ENCODE results near the gene EAPP. TPM values are rescaled to one million over a fixed set of nuclear protein-coding genes. Genes with fewer than 3 reads are reported as not detected.

EAPP gene, protein sequence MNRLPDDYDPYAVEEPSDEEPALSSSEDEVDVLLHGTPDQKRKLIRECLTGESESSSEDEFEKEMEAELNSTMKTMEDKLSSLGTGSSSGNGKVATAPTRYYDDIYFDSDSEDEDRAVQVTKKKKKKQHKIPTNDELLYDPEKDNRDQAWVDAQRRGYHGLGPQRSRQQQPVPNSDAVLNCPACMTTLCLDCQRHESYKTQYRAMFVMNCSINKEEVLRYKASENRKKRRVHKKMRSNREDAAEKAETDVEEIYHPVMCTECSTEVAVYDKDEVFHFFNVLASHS
- total RNA-seq: 28.0 TPM

DNA sequence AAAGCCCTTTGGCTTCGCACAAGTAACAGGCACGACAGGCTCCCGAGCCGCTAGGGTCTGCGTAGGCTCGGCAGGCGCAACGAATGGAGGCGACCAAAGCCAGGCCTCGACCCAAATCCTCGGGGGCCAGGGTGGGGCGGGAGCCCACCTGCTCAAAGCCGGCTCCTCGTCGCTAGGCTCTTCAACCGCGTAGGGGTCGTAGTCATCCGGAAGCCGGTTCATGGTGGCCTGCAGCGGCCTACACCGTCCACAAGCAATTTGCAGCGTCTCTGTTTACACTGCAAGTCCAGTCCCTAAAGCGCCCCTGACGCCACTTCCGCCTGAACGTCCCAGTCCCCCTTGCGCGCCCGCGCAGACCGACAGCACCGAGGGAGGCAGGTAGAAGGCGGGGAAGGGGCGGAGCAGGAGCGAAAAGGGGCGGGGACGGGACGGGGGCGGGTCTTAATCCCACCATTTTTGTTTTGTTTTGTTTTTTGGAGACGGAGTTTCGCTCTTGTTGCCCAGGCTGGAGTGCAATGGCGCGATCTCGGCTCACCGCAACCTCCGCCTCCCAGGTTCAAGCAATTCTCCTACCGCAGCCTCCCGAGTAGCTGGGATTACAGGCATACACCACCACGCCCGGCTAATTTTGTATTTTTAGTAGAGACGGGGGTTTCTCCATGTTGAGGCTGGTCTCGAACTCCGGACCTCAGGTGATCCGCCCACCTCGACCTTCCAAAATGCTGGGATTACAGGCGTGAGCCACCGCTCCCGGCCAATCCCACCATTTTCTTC lies at the start of gene EAPP:
EAPP (minus strand) TSS at position 295 of the 774 bp plus-strand sequence; CDS start at position 222, 73 bp downstream.
- H3K9me3 ChIP-seq: no peaks in the 10 kb centered on the region
- H3K27me3 ChIP-seq: no peaks in the 10 kb centered on the region
- H3K4me3 ChIP-seq: peak within 1 kb of the TSS; percentile 83 to 87
- peaks cover 0 to 17% of the 10 kb centered on the region in 2 donors for H3K36me3 ChIP-seq
- peak; percentile 99 for DNase-seq (ENCODE audit: extremely low spot score in 2 of 2)
- peak within 1 kb of the TSS; percentile 98 for H3K27ac ChIP-seq
- intact Hi-C loops (cut with DNase I): no loop called here
- TF ChIP-seq POLR2AphosphoS5 (IDR thresholded peaks at IDR 0.05; ENCODE audit: insufficient read depth in 1 of 2, low read depth in 1 of 2) (peak; percentile 99), POLR2A (IDR thresholded peaks at IDR 0.05) (peak; percentile 11 to 80)
- TF ChIP-seq, protein P1, sequence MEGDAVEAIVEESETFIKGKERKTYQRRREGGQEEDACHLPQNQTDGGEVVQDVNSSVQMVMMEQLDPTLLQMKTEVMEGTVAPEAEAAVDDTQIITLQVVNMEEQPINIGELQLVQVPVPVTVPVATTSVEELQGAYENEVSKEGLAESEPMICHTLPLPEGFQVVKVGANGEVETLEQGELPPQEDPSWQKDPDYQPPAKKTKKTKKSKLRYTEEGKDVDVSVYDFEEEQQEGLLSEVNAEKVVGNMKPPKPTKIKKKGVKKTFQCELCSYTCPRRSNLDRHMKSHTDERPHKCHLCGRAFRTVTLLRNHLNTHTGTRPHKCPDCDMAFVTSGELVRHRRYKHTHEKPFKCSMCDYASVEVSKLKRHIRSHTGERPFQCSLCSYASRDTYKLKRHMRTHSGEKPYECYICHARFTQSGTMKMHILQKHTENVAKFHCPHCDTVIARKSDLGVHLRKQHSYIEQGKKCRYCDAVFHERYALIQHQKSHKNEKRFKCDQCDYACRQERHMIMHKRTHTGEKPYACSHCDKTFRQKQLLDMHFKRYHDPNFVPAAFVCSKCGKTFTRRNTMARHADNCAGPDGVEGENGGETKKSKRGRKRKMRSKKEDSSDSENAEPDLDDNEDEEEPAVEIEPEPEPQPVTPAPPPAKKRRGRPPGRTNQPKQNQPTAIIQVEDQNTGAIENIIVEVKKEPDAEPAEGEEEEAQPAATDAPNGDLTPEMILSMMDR (IDR thresholded peaks at IDR 0.05): peak in 1 of 3 experiments; percentile 18
- peaks cover 23% of the 10 kb centered on the region for H3K4me1 ChIP-seq

DNA sequence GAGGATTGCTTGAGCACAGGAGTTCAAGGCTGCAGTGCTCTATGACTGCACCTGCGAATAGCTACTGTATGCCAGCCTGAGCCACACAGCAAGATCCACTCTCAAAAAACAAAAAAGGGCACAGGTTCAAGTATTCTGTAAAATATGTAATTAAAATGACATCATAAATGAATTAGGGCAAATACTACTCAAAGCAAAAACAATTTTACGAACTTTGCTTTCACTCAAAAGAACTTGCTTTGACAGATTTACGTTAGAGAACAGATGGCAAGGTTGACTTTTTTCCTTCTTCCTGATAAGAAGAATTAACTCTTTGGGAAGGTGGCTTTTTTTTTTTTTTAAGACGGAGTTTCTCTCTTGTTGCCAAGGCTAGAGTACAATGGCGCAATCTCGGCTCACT lies 44.0 kb upstream of the EAPP start:
- DNase-seq (ENCODE audit: extremely low spot score in 2 of 2): no peak
- H3K9me3 ChIP-seq: no peaks in the 10 kb centered on the region
- intact Hi-C loops (cut with DNase I): no loop called here

DNA sequence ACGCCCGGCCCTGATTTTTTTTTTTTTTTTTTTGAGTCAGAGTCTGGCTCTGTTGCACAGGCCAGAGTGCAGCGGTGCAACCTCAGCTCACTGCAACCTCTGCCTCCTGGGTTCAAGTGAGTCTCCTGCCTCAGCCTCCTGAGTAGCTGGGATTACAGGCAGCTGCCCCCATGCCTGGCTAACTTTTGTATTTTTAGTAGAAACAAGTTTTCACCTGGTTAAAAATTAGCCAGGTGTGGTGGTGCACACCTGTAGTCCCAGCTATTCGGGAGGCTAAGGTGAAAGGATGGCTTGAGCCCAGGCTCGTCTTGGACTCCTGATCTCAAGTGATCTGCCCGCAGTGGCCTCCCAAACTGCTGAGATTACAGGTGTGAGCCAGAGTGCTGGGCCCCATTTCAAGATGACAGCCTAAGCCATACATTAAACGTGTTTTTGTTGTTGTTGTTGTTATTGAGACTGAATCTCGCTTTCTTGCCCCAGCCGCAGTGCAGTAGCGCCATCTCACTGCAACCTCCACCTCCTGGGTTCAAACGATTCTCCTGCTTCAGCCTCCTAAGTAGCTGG lies 42.7 kb upstream of the EAPP start:
- H3K27me3 ChIP-seq: no peaks in the 10 kb centered on the region
- TF ChIP-seq POLR2AphosphoS5 (IDR thresholded peaks at IDR 0.05; ENCODE audit: insufficient read depth in 1 of 2, low read depth in 1 of 2) (no peak), POLR2A (IDR thresholded peaks at IDR 0.05) (no peak)
- TF ChIP-seq, protein P1 (IDR thresholded peaks at IDR 0.05): no peak
- H3K4me1 ChIP-seq: no peaks in the 10 kb centered on the region
- peaks cover 0 to 73% of the 10 kb centered on the region in 2 donors for H3K36me3 ChIP-seq
- no peak for DNase-seq (ENCODE audit: extremely low spot score in 2 of 2)
- intact Hi-C loops (cut with DNase I): no loop called here
- no peak overlapping the region for H3K4me3 ChIP-seq
- H3K9me3 ChIP-seq: no peaks in the 10 kb centered on the region
- H3K27ac ChIP-seq: no peak overlapping the region

More for the DNA sequence above, 44.0 kb upstream of the EAPP start:
- TF ChIP-seq POLR2AphosphoS5 (IDR thresholded peaks at IDR 0.05; ENCODE audit: insufficient read depth in 1 of 2, low read depth in 1 of 2): no peak
- TF ChIP-seq, protein P1 (IDR thresholded peaks at IDR 0.05): no peak
- TF ChIP-seq POLR2A (IDR thresholded peaks at IDR 0.05): no peak
- Histone ChIP-seq H3K27me3 (no peaks in the 10 kb centered on the region), H3K36me3 (peaks cover 0 to 66% of the 10 kb centered on the region in 2 donors), H3K27ac (no peak overlapping the region), H3K4me3 (no peak overlapping the region), H3K4me1 (no peaks in the 10 kb centered on the region)

DNA sequence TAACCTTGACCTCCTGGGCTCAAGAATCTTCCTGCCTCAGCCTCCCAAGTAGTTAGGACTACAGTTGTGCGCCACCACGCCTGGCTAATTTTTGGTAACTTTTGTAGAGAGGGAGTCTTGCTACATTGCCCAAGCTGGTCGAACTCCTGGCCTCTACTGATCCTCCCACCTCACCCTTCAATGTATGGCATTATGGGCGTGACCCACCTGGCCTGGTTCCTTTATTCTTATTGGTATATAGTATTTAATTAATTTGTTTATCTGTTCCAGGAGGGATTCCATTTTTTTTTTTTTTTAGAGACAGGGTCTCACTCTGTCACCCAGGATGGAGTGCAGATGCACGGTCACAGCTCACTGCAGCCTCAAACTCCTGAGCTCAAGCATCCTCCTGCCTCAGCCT lies 40.9 kb upstream of the EAPP start:
- Histone ChIP-seq H3K4me3 (no peak overlapping the region), H3K9me3 (no peaks in the 10 kb centered on the region), H3K36me3 (peaks cover 0 to 70% of the 10 kb centered on the region in 2 donors), H3K27ac (no peak overlapping the region), H3K27me3 (no peaks in the 10 kb centered on the region), H3K4me1 (no peaks in the 10 kb centered on the region)
- intact Hi-C loops (cut with DNase I): no loop called here
- no peak for DNase-seq (ENCODE audit: extremely low spot score in 2 of 2)
- TF ChIP-seq POLR2AphosphoS5 (IDR thresholded peaks at IDR 0.05; ENCODE audit: insufficient read depth in 1 of 2, low read depth in 1 of 2): no peak

DNA sequence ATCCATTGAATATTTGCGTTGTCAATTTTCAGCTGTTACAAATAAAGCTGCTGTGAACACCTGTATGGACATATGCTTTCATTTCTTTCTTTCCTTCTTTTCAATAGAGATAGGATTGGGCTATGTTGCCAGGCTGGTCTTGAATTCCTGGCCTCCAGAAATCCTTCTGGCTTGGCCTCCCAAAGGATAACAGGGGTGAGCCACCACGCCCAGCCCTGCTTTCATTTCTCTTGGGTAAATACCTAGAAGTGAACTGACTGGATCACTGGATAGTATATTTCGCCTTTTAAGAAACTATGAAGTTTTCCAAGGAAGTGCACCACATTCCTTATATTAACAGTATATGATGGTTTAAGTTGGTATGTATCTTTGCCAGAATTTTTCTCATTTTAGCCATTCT lies 32.3 kb upstream of the EAPP start:
- Histone ChIP-seq H3K27ac (no peak overlapping the region), H3K9me3 (no peaks in the 10 kb centered on the region), H3K4me1 (no peaks in the 10 kb centered on the region), H3K27me3 (no peaks in the 10 kb centered on the region), H3K4me3 (no peak overlapping the region), H3K36me3 (peaks cover 0 to 66% of the 10 kb centered on the region in 2 donors)
- no peak for DNase-seq (ENCODE audit: extremely low spot score in 2 of 2)
- no peak for TF ChIP-seq POLR2A (IDR thresholded peaks at IDR 0.05)
- no peak for TF ChIP-seq POLR2AphosphoS5 (IDR thresholded peaks at IDR 0.05; ENCODE audit: insufficient read depth in 1 of 2, low read depth in 1 of 2)
- TF ChIP-seq, protein P1 (IDR thresholded peaks at IDR 0.05): no peak
- intact Hi-C loops (cut with DNase I): no loop called here

Data from vagina (tissue), 2 donors.